GM12878 (cell line): Measurements from ENCODE around the gene MYO10. TPM values are rescaled to one million over a fixed set of nuclear protein-coding genes. Genes with fewer than 3 reads are reported as not detected.

Source experiments
- ATAC-seq: fragments of 200-7000 bp; cut with Tn5 transposase; 3 replicates; pipeline ENCODE4 v1.9.1; 2020; ENCODE audit warnings: mild to moderate bottlenecking, moderate library complexity
- BruUV-seq: library from RNA; stranded (reverse); fragments of 400-500 nt; replicated peaks from 2 replicates; lab custom pipeline; 2021; lab: Mats Ljungman, UMichigan
- CTCF ChIA-PET: fragments of 300-600 bp; sonication (Branson Sonifier 250); formaldehyde crosslinking; extraction: SDS; loops from one replicate; lab custom pipeline; 2021; ENCODE audit warnings: inconsistent platforms; lab: Yijun Ruan, JAX
- POLR2A ChIA-PET: fragments of 350-600 bp; formaldehyde crosslinking; extraction: SDS; loops from one replicate; lab custom pipeline; 2021; ENCODE audit warnings: inconsistent platforms; lab: Charles Lee
- RAD21 ChIA-PET: fragments of 300-600 bp; sonication (Branson Sonifier 250); formaldehyde crosslinking; loops from one replicate; lab custom pipeline; 2023; ENCODE audit warnings: antibody characterized with exemption; ENCODE audit not compliant: unreplicated experiment; lab: Charles Lee
- SMC1A ChIA-PET: fragments of 300-600 bp; sonication (Branson Sonifier 250); formaldehyde crosslinking; loops from one replicate; lab custom pipeline; 2023; ENCODE audit not compliant: unreplicated experiment, uncharacterized antibody; lab: Charles Lee
- DNase-seq: peaks from one replicate; pipeline ENCODE4 v3.0.0-alpha.2; 2011; ENCODE audit warnings: low read depth, low spot score
- FAIRE-seq: peaks from 3 replicates; lab custom pipeline; 2011; peaks lifted over from hg19 to GRCh38; lab: Jason Lieb, UNC
- H2AFZ ChIP-seq: 2 replicates; pipeline ENCODE4 v1.6.0; 2011; ENCODE audit warnings: low read depth, low read length, control low read depth; ENCODE audit not compliant: control insufficient read depth
- H3K27ac ChIP-seq: 2 replicates; pipeline ENCODE4 v1.5.1; 2011; ENCODE audit warnings: control low read depth; ENCODE audit not compliant: control insufficient read depth, insufficient read depth
- H3K27me3 ChIP-seq, 2 experiments: replicated peaks in 1 of 2; 2 replicates each; pipeline versions ENCODE4 v1.6.0 to v1.6.1; 2011; ENCODE audit warnings: low read length in 1 of 2; ENCODE audit not compliant: control insufficient read depth in 2 of 2, insufficient read depth in 2 of 2
- H3K36me3 ChIP-seq, 2 experiments: 2 replicates each; pipeline ENCODE4 v1.5.1; 2011; ENCODE audit warnings: low read length in 1 of 2; ENCODE audit not compliant: control insufficient read depth in 2 of 2, insufficient read depth in 2 of 2
- H3K4me1 ChIP-seq: 2 replicates; pipeline ENCODE4 v1.6.1; 2011; ENCODE audit warnings: mild to moderate bottlenecking, low read length, moderate library complexity, mixed read lengths; ENCODE audit not compliant: control insufficient read depth, insufficient read depth
- H3K4me2 ChIP-seq: 2 replicates; pipeline ENCODE4 v1.6.0; 2011; ENCODE audit warnings: control low read depth; ENCODE audit not compliant: control insufficient read depth, insufficient read depth
- H3K4me3 ChIP-seq: fragments of 200-600 bp; sonication (generic); 2 replicates; pipeline ENCODE4 v1.5.1; 2016
- H3K79me2 ChIP-seq: 2 replicates; pipeline ENCODE4 v1.6.0; 2011; ENCODE audit warnings: low read length; ENCODE audit not compliant: control insufficient read depth, insufficient read depth
- H3K9ac ChIP-seq: 2 replicates; pipeline ENCODE4 v1.8.0; 2011; ENCODE audit warnings: low read length, control low read depth, mixed read lengths; ENCODE audit not compliant: control insufficient read depth, insufficient read depth
- H3K9me3 ChIP-seq: replicated peaks from 3 replicates; pipeline ENCODE4 v1.5.1; 2011; ENCODE audit warnings: mild to moderate bottlenecking, low read length; ENCODE audit not compliant: control insufficient read depth, insufficient read depth
- H4K20me1 ChIP-seq: 2 replicates; pipeline ENCODE4 v1.6.0; 2011; ENCODE audit not compliant: control insufficient read depth, insufficient read depth
- EZH2 ChIP-seq: IDR thresholded peaks from 2 replicates; pipeline ENCODE4 v1.6.1; 2012; ENCODE audit warnings: low read depth, mild to moderate bottlenecking, control low read depth, inconsistent platforms, low read length, borderline replicate concordance; ENCODE audit not compliant: control insufficient read depth
- KAT2A ChIP-seq: conservative IDR thresholded peaks from 2 replicates; pipeline ENCODE4 v1.6.1; 2011; ENCODE audit warnings: low read depth, low read length; ENCODE audit not compliant: control insufficient read depth
- MEF2A ChIP-seq: IDR thresholded peaks from 2 replicates; pipeline ENCODE4 v1.6.1; 2011; ENCODE audit warnings: low read depth, mild to moderate bottlenecking, low read length, moderate library complexity; ENCODE audit not compliant: insufficient read depth
- MTA2 ChIP-seq: fragments of 450-650 bp; IDR thresholded peaks from 2 replicates; pipeline ENCODE4 v1.6.1; 2016; ENCODE audit warnings: low read depth, mild to moderate bottlenecking, moderate library complexity
- NFYB ChIP-seq: IDR thresholded peaks from 2 replicates; pipeline ENCODE4 v1.6.1; 2011; ENCODE audit warnings: low read depth, mild to moderate bottlenecking, low read length, improper control_type of control experiment, moderate library complexity; ENCODE audit not compliant: insufficient read depth
- NR2C2 ChIP-seq: IDR thresholded peaks from 2 replicates; pipeline ENCODE4 v1.6.1; 2011; ENCODE audit warnings: borderline replicate concordance, low read depth; ENCODE audit not compliant: control insufficient read depth, insufficient read length
- TAF1 ChIP-seq: IDR thresholded peaks from 2 replicates; pipeline ENCODE4 v1.6.1; 2011; ENCODE audit warnings: mild to moderate bottlenecking, low read depth, low read length, borderline replicate concordance
- TCF12 ChIP-seq: IDR thresholded peaks from 2 replicates; pipeline ENCODE4 v1.6.1; 2011; ENCODE audit warnings: low read depth, mild to moderate bottlenecking, low read length
- YBX1 ChIP-seq: fragments of 450-650 bp; IDR thresholded peaks from 2 replicates; pipeline ENCODE4 v1.6.1; 2016; ENCODE audit warnings: antibody characterized with exemption
- ZNF217 ChIP-seq: fragments of 450-650 bp; IDR thresholded peaks from 2 replicates; pipeline ENCODE4 v1.6.1; 2017; ENCODE audit warnings: antibody characterized with exemption, mild to moderate bottlenecking
- WGBS: methylation state at CpG from one replicate; pipeline ENCODE4 v1.1.6; 2016; ENCODE audit warnings: low lambda C conversion rate; ENCODE audit not compliant: insufficient replicate concordance, insufficient coverage; ENCODE audit errors: missing lambda C conversion rate; 5-methylcytosine and 5-hydroxymethylcytosine counted together
- in situ Hi-C: fragments of 300-500 bp; cut with MboI; formaldehyde crosslinking; loops from 9 replicates; pipeline ENCODE4 v1.14.3; 2018; ENCODE audit warnings: mixed read lengths
- intact Hi-C: fragments of 100-400 bp; cut with micrococcal nuclease; formaldehyde crosslinking; loops from one replicate; pipeline ENCODE4 v1.14.2; 2022; ENCODE audit not compliant: unreplicated experiment
- polyA plus RNA-seq, 11 experiments: library from polyadenylated mRNA; depleted of rRNA in 4 of 11; unstranded in 6 of 11; stranded (reverse) in 5 of 11; fragments of >200 nt; fragmentation: Nextera tagmentation in 4 of 11; fragmentation: Illumina TruSeq in 1 of 11; extraction: Ambion mirVana in 4 of 11; extraction: Trizol in 1 of 11; gene quantifications; 1 replicate in 1 of 11; 2 replicates in 10 of 11; pipeline versions ENCODE4 v1.2.1 to v1.2.3, GENCODE V29; 2011 to 2016; ENCODE audit warnings: inconsistent platforms in 2 of 11, missing spikeins in 2 of 11, low read depth in 1 of 11
- total RNA-seq, 4 experiments: library from RNA; depleted of rRNA in 3 of 4; stranded (reverse); fragments of >200 nt in 3 of 4; fragmentation: Illumina TruSeq in 1 of 4; extraction: Trizol in 1 of 4; gene quantifications; 2 replicates each; pipeline versions ENCODE4 v1.2.1 to v1.2.3, GENCODE V29; 2013 to 2021
- TF ChIP-seq, protein P1 (sequence below): fragments of 450-650 bp; IDR thresholded peaks from 2 replicates; pipeline ENCODE4 v1.6.1; 2016; ENCODE audit warnings: mild to moderate bottlenecking
- TF ChIP-seq, protein P2 (sequence below): fragments of 150-350 bp; IDR thresholded peaks from 2 replicates; pipeline ENCODE4 v1.6.1; 2014; ENCODE audit warnings: mild to moderate bottlenecking, low read depth, low read length
- TF ChIP-seq, protein P3 (sequence below): fragments of 450-650 bp; IDR thresholded peaks from 2 replicates; pipeline ENCODE4 v1.6.1; 2017; ENCODE audit warnings: mild to moderate bottlenecking, low read depth, inconsistent platforms; ENCODE audit not compliant: poor library complexity, severe bottlenecking
- TF ChIP-seq, protein P4 (sequence below): IDR thresholded peaks from 2 replicates; pipeline ENCODE4 v1.6.1; 2012; ENCODE audit warnings: mild to moderate bottlenecking, low read depth, low read length
- TF ChIP-seq, protein P5 (sequence below): IDR thresholded peaks from 2 replicates; pipeline ENCODE4 v1.6.1; 2011; ENCODE audit warnings: mild to moderate bottlenecking, low read depth, low read length, moderate library complexity; ENCODE audit not compliant: insufficient replicate concordance

The MYO10 gene
- total and polyA plus RNA-seq, 10 of the 15 experiments (the other 5 are each of a cell fraction or from before 2014, with no cell fraction given): 0.02 to 0.77 (median 0.17) TPM

DNA sequence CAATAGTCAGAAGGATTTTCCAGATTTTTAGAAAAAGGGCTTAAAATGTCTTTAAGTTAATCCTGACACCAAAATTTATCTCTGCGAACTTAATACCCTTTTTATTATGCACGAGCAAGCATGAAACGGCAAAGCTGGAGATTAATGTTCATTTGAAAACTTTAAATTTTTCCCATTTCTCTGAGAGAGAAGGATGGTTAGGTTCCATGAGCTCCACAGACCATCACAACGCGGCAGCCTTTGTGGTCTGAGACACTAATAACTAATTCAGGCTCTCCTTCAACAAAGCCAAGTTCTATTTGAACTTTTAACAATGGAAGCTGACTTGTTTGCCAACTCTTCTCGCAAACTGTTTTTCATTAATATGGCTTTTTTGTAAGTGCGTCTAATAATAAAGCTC lies 94.7 kb downstream of the MYO10 start:
- ATAC-seq (no peak), FAIRE-seq (no peak), DNase-seq (no peak)
- in situ Hi-C loops: no loop called here
- Histone ChIP-seq H2AFZ (no peak overlapping the region), H3K27me3 (no peaks in the 10 kb centered on the region), H3K36me3 (no peaks in the 10 kb centered on the region), H3K27ac (no peak overlapping the region), H3K4me2 (no peak overlapping the region), H3K9ac (no peak overlapping the region), H4K20me1 (no peaks in the 10 kb centered on the region), H3K9me3 (no peaks in the 10 kb centered on the region), H3K79me2 (no peaks in the 10 kb centered on the region), H3K4me1 (no peaks in the 10 kb centered on the region), H3K4me3 (no peak overlapping the region)
- TF ChIP-seq, protein P1, sequence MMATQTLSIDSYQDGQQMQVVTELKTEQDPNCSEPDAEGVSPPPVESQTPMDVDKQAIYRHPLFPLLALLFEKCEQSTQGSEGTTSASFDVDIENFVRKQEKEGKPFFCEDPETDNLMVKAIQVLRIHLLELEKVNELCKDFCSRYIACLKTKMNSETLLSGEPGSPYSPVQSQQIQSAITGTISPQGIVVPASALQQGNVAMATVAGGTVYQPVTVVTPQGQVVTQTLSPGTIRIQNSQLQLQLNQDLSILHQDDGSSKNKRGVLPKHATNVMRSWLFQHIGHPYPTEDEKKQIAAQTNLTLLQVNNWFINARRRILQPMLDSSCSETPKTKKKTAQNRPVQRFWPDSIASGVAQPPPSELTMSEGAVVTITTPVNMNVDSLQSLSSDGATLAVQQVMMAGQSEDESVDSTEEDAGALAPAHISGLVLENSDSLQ: no peak
- TF ChIP-seq TCF12 (no peak), EZH2 (no peak), NR2C2 (no peak), MTA2 (no peak), TAF1 (no peak), KAT2A (no peak), MEF2A (no peak), YBX1 (no peak), NFYB (no peak), ZNF217 (no peak)
- TF ChIP-seq, protein P2, sequence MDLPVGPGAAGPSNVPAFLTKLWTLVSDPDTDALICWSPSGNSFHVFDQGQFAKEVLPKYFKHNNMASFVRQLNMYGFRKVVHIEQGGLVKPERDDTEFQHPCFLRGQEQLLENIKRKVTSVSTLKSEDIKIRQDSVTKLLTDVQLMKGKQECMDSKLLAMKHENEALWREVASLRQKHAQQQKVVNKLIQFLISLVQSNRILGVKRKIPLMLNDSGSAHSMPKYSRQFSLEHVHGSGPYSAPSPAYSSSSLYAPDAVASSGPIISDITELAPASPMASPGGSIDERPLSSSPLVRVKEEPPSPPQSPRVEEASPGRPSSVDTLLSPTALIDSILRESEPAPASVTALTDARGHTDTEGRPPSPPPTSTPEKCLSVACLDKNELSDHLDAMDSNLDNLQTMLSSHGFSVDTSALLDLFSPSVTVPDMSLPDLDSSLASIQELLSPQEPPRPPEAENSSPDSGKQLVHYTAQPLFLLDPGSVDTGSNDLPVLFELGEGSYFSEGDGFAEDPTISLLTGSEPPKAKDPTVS: no peak
- TF ChIP-seq, protein P3, sequence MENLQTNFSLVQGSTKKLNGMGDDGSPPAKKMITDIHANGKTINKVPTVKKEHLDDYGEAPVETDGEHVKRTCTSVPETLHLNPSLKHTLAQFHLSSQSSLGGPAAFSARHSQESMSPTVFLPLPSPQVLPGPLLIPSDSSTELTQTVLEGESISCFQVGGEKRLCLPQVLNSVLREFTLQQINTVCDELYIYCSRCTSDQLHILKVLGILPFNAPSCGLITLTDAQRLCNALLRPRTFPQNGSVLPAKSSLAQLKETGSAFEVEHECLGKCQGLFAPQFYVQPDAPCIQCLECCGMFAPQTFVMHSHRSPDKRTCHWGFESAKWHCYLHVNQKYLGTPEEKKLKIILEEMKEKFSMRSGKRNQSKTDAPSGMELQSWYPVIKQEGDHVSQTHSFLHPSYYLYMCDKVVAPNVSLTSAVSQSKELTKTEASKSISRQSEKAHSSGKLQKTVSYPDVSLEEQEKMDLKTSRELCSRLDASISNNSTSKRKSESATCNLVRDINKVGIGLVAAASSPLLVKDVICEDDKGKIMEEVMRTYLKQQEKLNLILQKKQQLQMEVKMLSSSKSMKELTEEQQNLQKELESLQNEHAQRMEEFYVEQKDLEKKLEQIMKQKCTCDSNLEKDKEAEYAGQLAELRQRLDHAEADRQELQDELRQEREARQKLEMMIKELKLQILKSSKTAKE: no peak
- TF ChIP-seq, protein P4, sequence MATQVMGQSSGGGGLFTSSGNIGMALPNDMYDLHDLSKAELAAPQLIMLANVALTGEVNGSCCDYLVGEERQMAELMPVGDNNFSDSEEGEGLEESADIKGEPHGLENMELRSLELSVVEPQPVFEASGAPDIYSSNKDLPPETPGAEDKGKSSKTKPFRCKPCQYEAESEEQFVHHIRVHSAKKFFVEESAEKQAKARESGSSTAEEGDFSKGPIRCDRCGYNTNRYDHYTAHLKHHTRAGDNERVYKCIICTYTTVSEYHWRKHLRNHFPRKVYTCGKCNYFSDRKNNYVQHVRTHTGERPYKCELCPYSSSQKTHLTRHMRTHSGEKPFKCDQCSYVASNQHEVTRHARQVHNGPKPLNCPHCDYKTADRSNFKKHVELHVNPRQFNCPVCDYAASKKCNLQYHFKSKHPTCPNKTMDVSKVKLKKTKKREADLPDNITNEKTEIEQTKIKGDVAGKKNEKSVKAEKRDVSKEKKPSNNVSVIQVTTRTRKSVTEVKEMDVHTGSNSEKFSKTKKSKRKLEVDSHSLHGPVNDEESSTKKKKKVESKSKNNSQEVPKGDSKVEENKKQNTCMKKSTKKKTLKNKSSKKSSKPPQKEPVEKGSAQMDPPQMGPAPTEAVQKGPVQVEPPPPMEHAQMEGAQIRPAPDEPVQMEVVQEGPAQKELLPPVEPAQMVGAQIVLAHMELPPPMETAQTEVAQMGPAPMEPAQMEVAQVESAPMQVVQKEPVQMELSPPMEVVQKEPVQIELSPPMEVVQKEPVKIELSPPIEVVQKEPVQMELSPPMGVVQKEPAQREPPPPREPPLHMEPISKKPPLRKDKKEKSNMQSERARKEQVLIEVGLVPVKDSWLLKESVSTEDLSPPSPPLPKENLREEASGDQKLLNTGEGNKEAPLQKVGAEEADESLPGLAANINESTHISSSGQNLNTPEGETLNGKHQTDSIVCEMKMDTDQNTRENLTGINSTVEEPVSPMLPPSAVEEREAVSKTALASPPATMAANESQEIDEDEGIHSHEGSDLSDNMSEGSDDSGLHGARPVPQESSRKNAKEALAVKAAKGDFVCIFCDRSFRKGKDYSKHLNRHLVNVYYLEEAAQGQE: no peak
- TF ChIP-seq, protein P5, sequence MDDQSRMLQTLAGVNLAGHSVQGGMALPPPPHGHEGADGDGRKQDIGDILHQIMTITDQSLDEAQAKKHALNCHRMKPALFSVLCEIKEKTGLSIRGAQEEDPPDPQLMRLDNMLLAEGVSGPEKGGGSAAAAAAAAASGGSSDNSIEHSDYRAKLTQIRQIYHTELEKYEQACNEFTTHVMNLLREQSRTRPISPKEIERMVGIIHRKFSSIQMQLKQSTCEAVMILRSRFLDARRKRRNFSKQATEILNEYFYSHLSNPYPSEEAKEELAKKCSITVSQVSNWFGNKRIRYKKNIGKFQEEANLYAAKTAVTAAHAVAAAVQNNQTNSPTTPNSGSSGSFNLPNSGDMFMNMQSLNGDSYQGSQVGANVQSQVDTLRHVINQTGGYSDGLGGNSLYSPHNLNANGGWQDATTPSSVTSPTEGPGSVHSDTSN: no peak
- WGBS: 77% methylated on average over 7 of the region's 7 CpGs
- POLR2A ChIA-PET: no interaction called here
- intact Hi-C loops: no loop called here
- CTCF ChIA-PET: no interaction called here
- SMC1A ChIA-PET: no interaction called here
- RAD21 ChIA-PET: no interaction called here
- no TSS peak for BruUV-seq
